Memory B cell (primary cell): ENCODE data around the gene ENTPD2.

ENCODE experiments used
- ATAC-seq: fragments of 150-1000 bp; cut with Tn5 transposase; 2 replicates; pipeline ENCODE4 v1.10.0; 2021; ENCODE audit warnings: low read depth, mild to moderate bottlenecking, moderate library complexity
- DNase-seq, 2 donors: peaks; one replicate each; pipeline ENCODE4 v3.0.0; 2022; ENCODE audit warnings: low spot score in 2 of 2
- H3K27ac Mint-ChIP-seq: one replicate; pipeline ENCODE4 v1.8.0; 2022; ENCODE audit warnings: mild to moderate bottlenecking, moderate library complexity, mixed read lengths
- H3K27me3 Mint-ChIP-seq: one replicate; pipeline ENCODE4 v1.8.0; 2022; ENCODE audit warnings: mixed read lengths
- H3K36me3 Mint-ChIP-seq: one replicate; pipeline ENCODE4 v1.8.0; 2022; ENCODE audit warnings: mild to moderate bottlenecking, mixed read lengths
- H3K4me1 Mint-ChIP-seq: one replicate; pipeline ENCODE4 v1.8.0; 2022; ENCODE audit warnings: mixed read lengths
- H3K4me3 Mint-ChIP-seq: one replicate; pipeline ENCODE4 v1.8.0; 2022; ENCODE audit warnings: mild to moderate bottlenecking, moderate library complexity, mixed read lengths
- H3K9me3 Mint-ChIP-seq: one replicate; pipeline ENCODE4 v1.8.0; 2022; ENCODE audit warnings: mixed read lengths

Gene ENTPD2

DNA sequence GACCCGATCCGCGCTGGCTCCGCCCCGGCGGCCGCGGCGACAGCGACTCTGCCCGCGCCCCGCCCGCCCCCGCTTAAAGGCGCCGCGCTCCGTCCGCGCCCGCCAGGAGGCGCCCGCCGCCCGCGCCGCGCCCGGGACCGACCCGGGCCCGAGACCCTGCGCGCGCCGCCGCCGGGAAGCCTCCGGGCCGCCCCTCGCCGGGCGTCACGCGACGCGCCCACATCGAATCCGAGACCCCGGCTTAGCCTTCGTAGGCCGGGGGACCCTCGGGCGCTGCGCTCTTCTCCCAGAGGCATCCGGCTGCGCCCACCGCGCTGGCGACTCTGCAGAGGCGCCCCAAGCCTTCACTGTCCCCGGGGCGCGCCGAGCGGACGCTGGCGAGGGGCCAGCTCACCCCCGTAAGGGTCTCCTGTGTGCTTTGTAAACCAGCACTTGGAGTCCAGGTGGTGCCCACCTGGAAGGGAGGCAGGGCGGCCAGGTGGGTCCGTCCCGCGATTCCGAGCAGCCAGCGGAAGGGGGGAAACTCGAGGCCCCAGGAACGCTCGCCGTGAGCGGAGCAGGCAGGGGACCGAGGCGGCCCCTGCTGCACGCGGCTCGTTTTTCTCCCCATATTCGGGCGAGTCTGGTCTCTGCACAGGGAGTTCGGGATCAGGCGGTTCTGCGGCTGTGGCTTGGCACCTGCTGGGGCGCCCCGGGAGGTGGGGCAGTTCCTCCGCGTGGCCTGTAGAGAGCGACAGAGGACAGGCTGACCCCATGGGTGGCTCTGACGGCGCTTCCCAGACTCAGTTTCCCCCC, 25.4 kb downstream of the ENTPD2 start:
- ATAC-seq, result peak; percentile 41
- no peaks in the 10 kb centered on the region for H3K27me3 Mint-ChIP-seq
- peak overlapping the region; percentile 82 for H3K4me3 Mint-ChIP-seq
- DNase-seq, result peak in 1 of 2 donors; percentile 60
- no peak overlapping the region for H3K27ac Mint-ChIP-seq
- peaks cover 41% of the 10 kb centered on the region for H3K4me1 Mint-ChIP-seq
- no peaks in the 10 kb centered on the region for H3K36me3 Mint-ChIP-seq
- no peaks in the 10 kb centered on the region for H3K9me3 Mint-ChIP-seq

GRCh38 chr9:137027369-137028262, 26.2 kb downstream of the ENTPD2 start, which contains the start of gene ABCA2:
Gene ABCA2, minus strand, starts transcription at chr9:137028237. Its CDS starts 97 bp downstream, at chr9:137028140.
- Mint-ChIP-seq H3K27me3 (no peaks in the 10 kb centered on the region), H3K4me1 (peaks cover 37% of the 10 kb centered on the region), H3K9me3 (no peaks in the 10 kb centered on the region), H3K4me3 (peak within 1 kb of the TSS; percentile 82), H3K27ac (no peak within 1 kb of the TSS), H3K36me3 (no peaks in the 10 kb centered on the region)
- ATAC-seq (no peak), DNase-seq (no peak)

DNA sequence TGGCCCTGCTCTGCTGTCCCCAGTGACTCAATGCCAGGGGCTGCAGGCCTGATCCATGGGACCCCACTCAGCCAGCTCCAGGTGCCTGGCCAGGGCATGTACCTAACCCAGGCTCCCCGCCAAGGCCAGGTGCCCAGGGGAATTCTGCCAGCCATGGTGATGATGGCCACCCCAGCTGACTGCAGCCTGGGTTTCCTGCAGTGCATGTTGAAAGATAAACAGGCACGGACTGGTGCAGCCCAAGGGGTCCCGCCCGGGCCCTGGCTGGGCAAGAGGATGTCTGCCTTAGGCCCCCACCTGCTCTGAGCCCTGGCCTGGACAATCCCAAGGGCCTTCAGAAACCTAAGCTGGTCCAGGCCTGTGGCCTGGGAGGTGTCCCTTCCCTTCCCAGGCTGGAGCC, 27.0 kb downstream of the ENTPD2 start:
- DNase-seq (no peak), ATAC-seq (no peak)
- Mint-ChIP-seq H3K27ac (no peak overlapping the region), H3K4me1 (peaks cover 34% of the 10 kb centered on the region), H3K27me3 (no peaks in the 10 kb centered on the region), H3K9me3 (no peaks in the 10 kb centered on the region), H3K4me3 (peak overlapping the region; percentile 80), H3K36me3 (no peaks in the 10 kb centered on the region)

GRCh38 chr9:137026384-137026783, 27.5 kb downstream of the ENTPD2 start:
- peaks cover 32% of the 10 kb centered on the region for H3K4me1 Mint-ChIP-seq
- H3K36me3 Mint-ChIP-seq, result no peaks in the 10 kb centered on the region
- DNase-seq (no peak), ATAC-seq (no peak)
- no peak overlapping the region for H3K4me3 Mint-ChIP-seq
- no peaks in the 10 kb centered on the region for H3K27me3 Mint-ChIP-seq
- H3K9me3 Mint-ChIP-seq, result no peaks in the 10 kb centered on the region
- no peak overlapping the region for H3K27ac Mint-ChIP-seq

GRCh38 chr9:137025517-137025966, 28.3 kb downstream of the ENTPD2 start:
- peaks cover 28% of the 10 kb centered on the region for H3K4me1 Mint-ChIP-seq
- H3K27ac Mint-ChIP-seq, result peak overlapping the region; percentile 45
- no peaks in the 10 kb centered on the region for H3K36me3 Mint-ChIP-seq
- DNase-seq (peak in 1 of 2 donors; percentile 69), ATAC-seq (peak; percentile 66)
- H3K27me3 Mint-ChIP-seq, result no peaks in the 10 kb centered on the region
- no peak overlapping the region for H3K4me3 Mint-ChIP-seq
- no peaks in the 10 kb centered on the region for H3K9me3 Mint-ChIP-seq

- Mint-ChIP-seq H3K9me3 (no peaks in the 10 kb centered on the region), H3K27me3 (no peaks in the 10 kb centered on the region), H3K27ac (no peak overlapping the region), H3K36me3 (peaks cover 1% of the 10 kb centered on the region), H3K4me1 (peaks cover 15% of the 10 kb centered on the region), H3K4me3 (no peak overlapping the region)
- no peak for ATAC-seq
- DNase-seq, result no peak
Observed at GRCh38 chr9:137023583-137023991, 30.3 kb downstream of the ENTPD2 start.

- peaks cover 15% of the 10 kb centered on the region for H3K4me1 Mint-ChIP-seq
- H3K36me3 Mint-ChIP-seq, result peaks cover 1% of the 10 kb centered on the region
- no peaks in the 10 kb centered on the region for H3K27me3 Mint-ChIP-seq
- no peaks in the 10 kb centered on the region for H3K9me3 Mint-ChIP-seq
- ATAC-seq, result no peak
- no peak for DNase-seq
- H3K4me3 Mint-ChIP-seq, result no peak overlapping the region
- no peak overlapping the region for H3K27ac Mint-ChIP-seq
Observed at GRCh38 chr9:137023157-137023556, 30.7 kb downstream of the ENTPD2 start.

DNA sequence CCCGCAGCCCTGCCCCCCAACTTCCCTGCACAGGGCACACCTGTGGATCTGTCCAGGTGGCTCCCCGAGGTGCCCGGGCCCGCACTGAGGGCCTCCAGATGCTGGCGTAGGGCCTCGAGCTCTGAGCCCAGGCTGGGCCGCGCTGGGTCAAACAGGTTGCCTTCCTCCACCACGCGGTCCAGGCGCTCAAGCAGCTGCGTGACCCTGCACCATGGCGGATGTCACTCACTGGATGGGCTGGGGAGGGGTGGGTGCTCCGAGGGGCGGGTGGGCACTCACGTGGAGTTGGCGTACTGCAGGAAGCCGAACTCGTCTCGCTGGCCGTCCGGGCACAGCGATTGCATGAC, 31.2 kb downstream of the ENTPD2 start:
- peaks cover 15% of the 10 kb centered on the region for H3K4me1 Mint-ChIP-seq
- no peaks in the 10 kb centered on the region for H3K9me3 Mint-ChIP-seq
- peaks cover 4% of the 10 kb centered on the region for H3K36me3 Mint-ChIP-seq
- H3K4me3 Mint-ChIP-seq, result no peak overlapping the region
- no peak overlapping the region for H3K27ac Mint-ChIP-seq
- H3K27me3 Mint-ChIP-seq, result no peaks in the 10 kb centered on the region
- DNase-seq (no peak), ATAC-seq (no peak)

GRCh38 chr9:137021979-137022661, 31.7 kb downstream of the ENTPD2 start:
- no peaks in the 10 kb centered on the region for H3K9me3 Mint-ChIP-seq
- H3K4me3 Mint-ChIP-seq, result no peak overlapping the region
- ATAC-seq (peak; percentile 36), DNase-seq (no peak)
- peaks cover 12% of the 10 kb centered on the region for H3K4me1 Mint-ChIP-seq
- H3K27ac Mint-ChIP-seq, result no peak overlapping the region
- no peaks in the 10 kb centered on the region for H3K27me3 Mint-ChIP-seq
- H3K36me3 Mint-ChIP-seq, result peaks cover 4% of the 10 kb centered on the region

DNA sequence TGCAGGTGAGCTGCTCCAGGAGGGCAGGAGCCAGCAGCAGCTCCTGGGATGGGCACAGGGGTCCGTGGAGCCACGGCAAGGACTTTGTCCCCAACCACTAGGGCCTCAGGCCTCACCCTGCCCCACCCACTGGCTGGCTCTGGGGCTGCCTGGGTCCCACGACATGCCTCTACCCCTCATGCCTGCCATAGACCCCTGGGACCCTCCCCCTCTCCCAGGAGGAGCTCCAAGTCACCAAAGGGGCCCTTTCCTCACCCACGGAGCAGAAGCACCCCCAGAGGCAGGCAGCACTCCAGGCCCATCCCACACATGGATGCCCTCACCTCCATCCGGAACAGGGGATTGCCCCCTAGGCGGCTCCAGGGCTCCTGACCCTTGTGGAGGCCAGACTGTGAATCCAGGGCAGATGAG, 32.3 kb downstream of the ENTPD2 start:
- ATAC-seq (no peak), DNase-seq (no peak)
- Mint-ChIP-seq H3K36me3 (peaks cover 4% of the 10 kb centered on the region), H3K4me1 (peaks cover 9% of the 10 kb centered on the region), H3K4me3 (no peak overlapping the region), H3K27me3 (no peaks in the 10 kb centered on the region), H3K27ac (no peak overlapping the region), H3K9me3 (no peaks in the 10 kb centered on the region)

GRCh38 chr9:137020771-137021567, 32.9 kb downstream of the ENTPD2 start:
- H3K4me3 Mint-ChIP-seq, result no peak overlapping the region

GRCh38 chr9:137019891-137020683, 33.8 kb downstream of the ENTPD2 start:
- Mint-ChIP-seq H3K4me3 (no peak overlapping the region), H3K4me1 (peaks cover 4% of the 10 kb centered on the region), H3K27ac (no peak overlapping the region), H3K36me3 (peaks cover 4% of the 10 kb centered on the region), H3K9me3 (no peaks in the 10 kb centered on the region), H3K27me3 (no peaks in the 10 kb centered on the region)
- ATAC-seq, result no peak
- no peak for DNase-seq

More at GRCh38 chr9:137020771-137021567, 32.9 kb downstream of the ENTPD2 start:
- H3K27me3 Mint-ChIP-seq, result no peaks in the 10 kb centered on the region
- peaks cover 6% of the 10 kb centered on the region for H3K4me1 Mint-ChIP-seq
- DNase-seq, result no peak
- H3K9me3 Mint-ChIP-seq, result no peaks in the 10 kb centered on the region
- peaks cover 4% of the 10 kb centered on the region for H3K36me3 Mint-ChIP-seq
- no peak for ATAC-seq
- H3K27ac Mint-ChIP-seq, result no peak overlapping the region
